NCI-H2107 treated with DMSO at 0.1 percent for 48 hours (cell line): ENCODE measurements around the gene GRIN1.
"Not testable (repeated sequence)": the region's sequence is repeated elsewhere in the genome, so short reads cannot be mapped to it uniquely, and the experiment has no call there.

Experiments used
- DNase-seq: peaks from one replicate; lab custom pipeline; 2025; ENCODE audit not compliant: unreplicated experiment; lab: John Stamatoyannopoulos, UW

Gene GRIN1

DNA sequence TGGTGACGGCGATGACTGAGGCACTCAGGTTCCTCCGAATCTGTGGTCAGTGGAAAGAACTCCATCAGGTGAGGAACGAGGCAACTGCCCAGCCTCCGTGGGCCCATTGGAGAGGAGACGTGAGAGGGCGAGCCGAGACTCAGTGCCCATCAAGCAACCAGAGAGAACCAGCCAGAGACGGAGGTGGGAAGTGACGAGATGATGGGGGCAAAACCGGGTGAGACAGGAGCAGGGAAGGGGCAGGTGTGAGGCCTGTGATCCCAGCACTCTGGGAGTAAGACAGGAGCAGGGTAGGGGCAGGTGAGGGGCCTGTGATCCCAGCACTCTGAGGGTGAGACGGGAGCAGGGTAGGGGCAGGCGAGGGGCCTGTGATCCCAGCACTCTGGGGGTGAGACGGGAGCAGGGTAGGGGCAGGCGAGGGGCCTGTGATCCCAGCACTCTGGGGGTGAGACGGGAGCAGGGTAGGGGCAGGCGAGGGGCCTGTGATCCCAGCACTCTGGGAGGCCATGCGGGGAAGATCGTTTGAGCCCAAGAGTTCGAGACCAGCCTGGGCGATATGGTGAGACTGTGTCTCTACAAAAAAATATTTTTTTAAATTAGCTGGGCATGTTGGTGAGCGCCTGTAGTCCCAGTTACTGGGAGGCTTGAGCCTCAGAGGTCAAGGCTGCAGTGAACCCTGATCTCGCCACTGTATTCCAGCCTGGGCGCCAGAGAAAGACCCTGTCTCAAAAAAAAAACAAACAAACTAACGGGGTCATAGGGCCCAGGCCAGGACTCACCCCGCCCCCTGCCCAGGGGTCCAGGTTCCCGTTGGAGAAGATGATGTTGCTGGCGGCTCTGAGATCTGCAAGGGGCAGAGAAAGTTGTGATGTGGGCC is 27.8 kb upstream of the GRIN1 start:
- no peak for DNase-seq

DNA sequence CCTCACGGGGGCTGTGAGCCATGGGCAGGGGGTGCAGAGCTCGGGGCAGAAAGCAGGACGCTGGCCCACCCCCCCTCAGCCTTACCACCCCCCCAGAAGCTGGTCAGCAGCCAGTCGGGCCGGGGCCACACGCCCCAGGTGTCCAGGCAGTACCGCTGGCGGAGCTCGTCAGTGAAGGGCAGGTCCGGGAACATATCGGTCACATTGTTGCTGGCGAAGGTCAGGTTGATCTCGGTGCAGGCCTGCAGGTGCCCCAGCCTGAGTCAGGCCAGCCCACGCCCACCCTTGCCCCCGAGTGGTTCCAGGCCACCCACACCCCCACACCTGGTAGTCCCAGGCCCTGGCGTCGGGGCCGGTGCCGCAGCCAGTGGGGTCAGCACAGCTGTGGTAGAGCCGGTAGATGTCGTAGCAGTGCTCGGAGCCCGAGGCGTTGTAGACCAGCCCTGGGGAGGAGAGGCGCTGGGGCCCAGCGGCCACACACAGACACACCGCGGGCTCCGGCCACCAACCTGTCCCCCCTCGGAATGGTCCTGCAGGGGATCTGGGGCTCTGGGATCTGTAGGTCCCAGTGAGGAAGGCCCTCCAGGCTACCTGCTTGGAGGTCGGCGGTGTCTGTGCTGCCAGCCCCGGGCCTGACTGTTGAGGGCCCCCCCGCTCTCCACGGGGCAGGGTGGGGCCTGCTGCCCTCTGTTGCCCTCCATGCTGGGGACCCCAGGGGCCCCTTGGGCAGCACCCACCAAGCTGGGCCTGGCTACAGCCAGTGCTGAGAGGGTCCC is 27.0 kb upstream of the GRIN1 start:
- DNase-seq = no peak

GRCh38 chr9:137112564-137113384 is 26.2 kb upstream of the GRIN1 start:
- DNase-seq = no peak

DNA sequence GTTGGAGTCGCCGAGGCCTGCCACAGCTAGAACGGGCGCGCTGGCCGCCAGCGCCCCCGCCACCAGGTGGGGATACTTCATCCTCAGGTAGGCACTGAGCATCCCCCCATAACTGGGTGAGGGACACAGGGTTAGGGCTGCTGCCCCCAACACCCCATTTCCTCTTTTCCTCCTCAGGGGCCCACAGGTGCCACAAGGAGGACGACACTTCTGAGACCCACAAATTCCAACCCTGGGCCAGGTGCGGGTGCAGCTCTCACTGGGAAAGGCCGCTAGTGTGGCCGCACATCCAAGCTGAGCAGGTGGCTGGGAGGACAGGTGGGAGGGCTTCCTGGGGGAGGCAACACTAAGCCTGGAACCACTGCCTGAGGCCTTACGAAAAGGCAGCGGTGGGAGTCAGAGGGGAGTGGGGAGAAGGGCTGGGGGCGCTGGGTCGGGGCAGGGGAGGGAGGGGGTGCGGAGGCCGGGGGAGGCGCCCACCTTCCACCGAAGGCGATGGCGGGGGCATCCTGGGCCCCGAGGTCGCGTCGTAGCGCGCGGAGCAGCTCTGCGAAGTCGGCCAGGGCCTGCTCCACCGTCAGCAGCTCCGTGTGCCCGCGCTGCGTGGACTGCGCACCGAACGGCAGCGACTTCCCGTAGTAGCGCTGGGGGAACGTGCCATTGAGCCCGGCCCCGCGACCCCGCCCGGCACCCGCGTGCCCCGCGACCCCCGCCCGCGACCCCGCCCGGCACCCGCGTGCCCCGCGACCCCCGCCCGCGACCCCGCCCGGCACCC is 25.4 kb upstream of the GRIN1 start:
- no peak for DNase-seq

- no peak for DNase-seq
Observed at GRCh38 chr9:137114220-137114612, 24.7 kb upstream of the GRIN1 start.

- DNase-seq = no peak
Observed at GRCh38 chr9:137114613-137115393, 24.2 kb upstream of the GRIN1 start, which contains the start of gene DPP7. Gene DPP7, minus strand, starts transcription at chr9:137114733. Its CDS starts 20 bp downstream, at chr9:137114713.

DNA sequence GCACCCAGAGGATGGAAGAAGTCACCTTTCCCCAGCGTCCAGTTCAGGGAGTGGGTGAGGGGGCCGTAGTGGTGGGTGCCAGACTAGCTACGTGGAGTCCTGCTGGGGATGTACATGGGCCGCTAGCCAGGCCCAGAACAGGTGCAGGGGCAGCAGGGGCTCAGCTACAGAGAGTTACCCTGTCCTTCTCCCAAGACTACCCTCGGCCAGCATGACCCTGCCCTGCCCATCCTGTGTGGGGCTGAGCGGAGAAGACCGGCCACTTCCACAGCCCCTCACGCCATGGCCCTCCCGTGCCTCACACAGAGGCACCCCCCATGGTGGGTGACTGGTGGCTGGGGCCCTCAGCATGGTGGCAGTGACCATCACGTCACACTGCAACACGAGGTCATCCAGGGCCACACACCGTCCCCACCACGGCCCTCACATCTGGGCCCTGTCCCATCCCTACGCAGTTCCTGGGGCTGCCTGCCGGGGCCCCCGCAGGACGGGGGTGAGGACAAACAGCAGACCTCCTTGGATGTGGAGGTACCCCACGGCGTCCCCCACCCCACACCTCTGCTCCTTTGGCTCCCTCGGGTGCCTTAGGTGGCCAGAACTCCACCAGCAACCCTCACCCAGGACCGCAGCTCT is 23.4 kb upstream of the GRIN1 start:
- no peak for DNase-seq

- no peak for DNase-seq
Observed at GRCh38 chr9:137116027-137116507, 22.9 kb upstream of the GRIN1 start.

DNA sequence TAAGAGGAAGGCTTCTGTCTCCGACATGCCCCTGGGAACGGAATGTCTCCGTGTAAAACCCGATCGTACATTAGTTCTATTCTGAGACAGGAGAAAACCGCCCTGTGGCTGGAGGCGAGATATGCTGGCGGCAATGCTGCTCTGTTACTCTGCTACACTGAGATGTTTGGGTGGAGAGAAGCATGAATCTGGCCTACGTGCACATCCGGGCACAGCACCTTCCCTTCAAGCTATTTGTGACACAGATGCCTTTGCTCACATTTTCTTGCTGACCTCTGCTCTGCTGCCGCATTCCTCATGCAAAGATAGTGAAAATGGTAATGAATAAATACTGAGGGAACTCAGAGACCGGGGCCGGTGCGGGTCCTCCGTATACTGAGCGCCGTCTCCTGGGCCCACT is 22.2 kb upstream of the GRIN1 start:
- no peak for DNase-seq

GRCh38 chr9:137117269-137117731 is 21.7 kb upstream of the GRIN1 start:
- DNase-seq = no peak

DNA sequence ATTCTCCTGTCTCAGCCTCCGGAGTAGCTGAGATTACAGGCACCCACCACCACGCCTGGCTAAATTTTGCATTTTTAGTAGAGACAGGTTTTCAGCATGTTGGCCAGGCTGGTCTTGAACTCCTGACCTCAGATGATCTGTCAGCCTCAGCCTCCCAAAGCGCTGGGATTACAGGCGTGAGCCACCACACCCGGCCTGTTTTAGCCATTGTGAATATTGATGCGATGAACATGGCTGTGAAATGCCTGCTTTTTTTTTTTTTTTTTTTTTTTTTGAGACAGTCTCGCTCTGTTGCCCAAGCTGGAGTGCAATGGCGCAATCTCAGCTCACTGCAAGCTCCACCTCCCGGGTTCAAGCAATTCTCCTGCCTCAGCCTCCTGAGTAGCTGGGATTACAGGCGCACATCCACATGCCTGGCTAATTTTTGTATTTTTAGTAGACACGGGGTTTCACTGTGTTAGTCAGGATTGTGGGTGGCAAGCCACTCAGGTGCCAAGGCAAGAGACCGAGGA is 20.8 kb upstream of the GRIN1 start:
- not testable (repeated sequence) for DNase-seq

DNA sequence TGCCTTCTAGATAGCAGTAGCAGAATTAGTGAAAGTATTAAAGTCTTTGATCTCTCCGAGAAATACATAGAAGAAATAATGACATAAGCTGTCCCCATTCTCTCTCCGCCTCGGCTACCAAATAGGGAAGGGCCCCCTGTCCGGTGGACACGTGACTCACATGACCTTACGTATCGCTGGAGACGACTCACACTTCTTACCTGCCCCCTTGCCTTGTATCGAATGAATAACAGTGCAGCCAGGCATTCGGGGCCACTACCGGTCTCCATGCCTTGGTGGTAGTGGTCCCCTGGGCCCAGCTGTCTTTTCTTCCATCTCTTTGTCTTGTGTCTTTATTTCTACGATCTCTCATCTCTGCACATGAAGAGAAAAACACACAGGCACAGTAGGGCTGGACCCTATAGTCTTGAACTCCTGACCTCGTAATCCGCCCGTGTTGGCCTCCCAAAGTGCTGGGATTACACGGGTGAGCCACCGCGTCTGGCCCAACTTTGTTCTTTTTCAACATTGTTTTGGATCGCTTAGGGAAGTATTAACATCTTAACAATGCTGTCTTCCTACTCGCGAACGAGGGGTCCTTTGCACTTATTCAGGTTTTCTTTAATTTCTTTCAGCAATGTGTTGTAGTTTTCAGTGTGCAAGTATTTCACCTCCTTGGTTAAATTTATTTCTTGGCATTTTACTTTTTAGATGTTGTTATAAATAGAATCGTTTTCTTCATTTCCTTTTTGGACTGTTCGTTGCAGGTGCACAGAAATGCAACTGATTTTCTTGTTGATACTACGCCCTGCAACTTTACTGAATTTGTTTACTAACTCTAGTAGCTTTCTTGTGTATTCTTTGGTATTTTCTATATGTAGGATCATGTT is 16.8 kb upstream of the GRIN1 start:
- not testable (repeated sequence) for DNase-seq

GRCh38 chr9:137122796-137123467 is 16.0 kb upstream of the GRIN1 start:
- not testable (repeated sequence) for DNase-seq

DNA sequence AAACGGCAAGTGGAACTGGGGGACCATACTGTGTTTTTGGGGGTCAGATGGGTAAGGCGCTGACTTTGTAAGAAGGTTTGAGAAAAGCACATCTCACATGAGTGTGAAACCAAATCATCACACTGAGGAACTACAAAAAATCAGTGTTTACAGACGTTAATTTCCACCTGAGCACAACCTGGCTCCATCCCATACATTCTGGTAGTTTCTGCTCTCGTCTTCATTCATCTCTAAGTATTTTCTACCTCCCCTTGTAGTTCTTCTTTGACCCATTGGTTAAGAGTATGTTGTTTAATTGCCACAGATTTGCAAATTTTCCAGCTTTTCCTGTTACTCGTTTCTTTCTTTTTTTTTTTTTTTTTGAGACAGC is 15.5 kb upstream of the GRIN1 start:
- no peak for DNase-seq

GRCh38 chr9:137123952-137124462 is 14.9 kb upstream of the GRIN1 start:
- DNase-seq = not testable (repeated sequence)

- DNase-seq = no peak
Observed at GRCh38 chr9:137126786-137127185, 12.2 kb upstream of the GRIN1 start.
